Measurements from ENCODE around the gene ADAMTS14.

Gene ADAMTS14

DNA sequence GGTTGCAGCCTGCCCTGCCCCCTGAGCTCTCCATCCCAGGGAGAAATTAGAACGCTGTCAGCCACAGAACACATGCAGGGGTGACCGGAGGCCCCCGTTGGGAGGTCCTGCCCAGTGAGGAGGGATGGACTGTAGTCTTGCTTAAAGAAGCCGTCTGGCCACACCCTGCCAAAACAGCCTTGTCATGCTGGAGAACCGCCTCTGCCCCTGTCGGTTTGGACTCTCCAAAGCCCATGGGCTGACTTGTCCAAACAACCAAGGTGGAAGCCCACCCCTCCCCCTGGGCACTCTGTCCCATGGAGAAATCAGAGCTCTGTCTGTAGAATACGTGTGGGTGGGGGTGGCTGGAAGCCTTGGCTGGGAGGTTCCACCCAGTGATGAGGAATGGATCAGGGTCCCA lies 125.5 kb downstream of the ADAMTS14 start:
- no peak for DNase-seq

DNA sequence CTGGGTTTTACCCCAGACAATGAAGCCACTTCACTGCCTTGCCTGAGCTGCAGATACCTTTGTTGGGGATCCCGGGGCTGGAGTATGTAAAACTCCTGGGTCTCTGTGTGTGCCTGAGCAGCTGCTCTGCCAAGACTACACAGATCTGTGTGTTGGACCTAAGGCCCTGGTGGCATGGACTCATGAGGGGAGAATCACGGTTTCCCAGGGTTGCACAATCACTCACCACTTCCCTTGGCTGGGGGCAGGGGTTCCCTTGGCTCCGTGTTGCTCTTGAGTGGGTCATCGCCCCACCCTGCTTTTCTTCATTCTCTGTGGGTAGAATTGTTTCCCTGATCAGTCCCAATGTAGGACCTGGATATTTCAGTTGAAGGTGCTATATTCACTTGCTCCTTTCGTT lies 126.8 kb downstream of the ADAMTS14 start:
- DNase-seq: no peak

DNA sequence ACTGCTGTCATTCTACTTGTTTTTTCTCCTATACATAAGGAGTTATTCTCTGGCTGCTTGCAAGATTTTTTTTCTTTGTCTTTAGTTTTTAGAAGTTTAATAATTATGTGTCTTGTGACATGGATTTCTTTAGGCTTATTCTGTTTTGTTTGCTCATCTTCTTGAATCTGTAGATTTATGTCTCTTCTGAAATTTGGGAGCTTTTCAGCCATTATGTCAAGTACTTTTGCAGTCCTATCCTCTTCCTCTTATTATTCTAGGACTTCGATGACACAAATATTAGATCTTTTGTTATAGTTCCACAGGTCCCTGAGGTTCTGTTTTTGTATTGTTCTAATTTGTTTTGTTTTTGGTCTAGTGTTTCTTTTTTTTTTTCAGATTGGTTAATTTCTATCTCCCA lies 129.5 kb downstream of the ADAMTS14 start:
- no peak for DNase-seq

DNA sequence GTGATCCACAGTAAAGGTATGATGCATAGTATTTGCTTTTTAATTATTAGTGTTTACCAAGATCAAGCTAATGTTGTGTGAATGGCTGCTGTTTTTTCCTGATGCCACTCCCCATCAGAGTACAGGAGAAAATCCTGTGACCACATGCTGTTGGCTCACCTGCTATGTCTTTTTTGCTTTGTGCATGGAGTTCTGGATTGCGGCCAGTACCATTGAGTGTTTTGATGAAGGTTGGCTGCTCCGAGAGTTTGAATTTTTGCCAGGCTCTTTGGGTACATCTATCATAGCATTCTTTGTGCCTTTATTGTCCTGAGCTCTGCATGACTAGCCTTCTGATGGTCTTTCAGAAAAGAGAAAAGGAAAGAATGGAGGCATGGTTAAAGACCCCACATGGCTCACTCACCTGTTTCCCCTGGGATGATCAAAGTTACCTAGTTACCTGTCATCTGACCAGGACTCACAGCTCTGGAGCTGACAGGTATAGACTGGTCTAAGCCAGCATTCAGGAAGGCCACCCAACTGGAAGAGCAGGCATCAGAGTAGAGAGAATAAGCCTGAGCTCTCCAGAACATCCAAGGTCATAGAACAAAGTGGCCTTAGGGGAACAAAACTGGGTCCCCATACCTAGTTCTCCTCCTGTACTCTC lies 131.6 kb downstream of the ADAMTS14 start:
- DNase-seq: peak; percentile 90

DNA sequence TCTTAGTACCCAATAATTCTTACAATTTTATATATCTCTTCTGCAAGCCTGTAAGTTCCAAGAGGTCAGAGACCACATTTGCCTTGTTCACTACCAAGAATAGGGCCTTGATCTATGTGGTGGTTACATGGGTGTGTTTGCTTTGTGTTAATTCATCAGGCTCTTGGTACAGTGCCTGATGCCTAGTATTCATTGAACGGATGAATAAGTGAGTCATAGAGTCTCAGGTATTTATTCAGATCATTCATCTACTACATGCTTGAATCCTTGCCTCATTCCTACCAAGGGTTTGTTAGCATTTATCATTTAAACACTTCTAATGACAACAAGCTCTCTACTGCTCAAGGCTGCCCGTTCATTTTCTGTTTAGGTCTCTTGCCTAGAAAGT lies 132.1 kb downstream of the ADAMTS14 start:
- DNase-seq: peak; percentile 60

- no peak for DNase-seq
Observed at GRCh38 chr10:70805619-70806215, 133.4 kb downstream of the ADAMTS14 start.

- no peak for DNase-seq
Observed at GRCh38 chr10:70806841-70807240, 134.5 kb downstream of the ADAMTS14 start.

DNA sequence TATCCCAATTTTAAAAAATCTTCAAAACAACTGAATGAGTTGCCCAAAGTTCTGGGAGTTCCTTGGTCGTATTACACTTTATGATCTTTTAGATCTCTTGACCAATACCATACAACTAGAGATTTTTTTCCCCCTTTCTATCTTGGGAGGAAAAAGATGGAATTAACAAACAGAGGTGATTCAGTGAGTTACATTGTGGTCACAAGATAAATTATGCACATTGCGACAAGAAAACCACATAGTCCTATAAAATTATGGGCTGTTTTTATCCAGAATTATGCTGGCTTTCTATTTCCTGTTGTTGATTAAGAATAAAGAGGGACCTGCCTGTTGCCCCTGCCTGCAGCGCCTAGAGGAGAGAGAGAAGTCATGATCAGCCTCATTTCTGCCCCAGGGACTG lies 135.2 kb downstream of the ADAMTS14 start:
- DNase-seq: no peak

GRCh38 chr10:70809011-70809611 lies 136.8 kb downstream of the ADAMTS14 start:
- DNase-seq: no peak

DNA sequence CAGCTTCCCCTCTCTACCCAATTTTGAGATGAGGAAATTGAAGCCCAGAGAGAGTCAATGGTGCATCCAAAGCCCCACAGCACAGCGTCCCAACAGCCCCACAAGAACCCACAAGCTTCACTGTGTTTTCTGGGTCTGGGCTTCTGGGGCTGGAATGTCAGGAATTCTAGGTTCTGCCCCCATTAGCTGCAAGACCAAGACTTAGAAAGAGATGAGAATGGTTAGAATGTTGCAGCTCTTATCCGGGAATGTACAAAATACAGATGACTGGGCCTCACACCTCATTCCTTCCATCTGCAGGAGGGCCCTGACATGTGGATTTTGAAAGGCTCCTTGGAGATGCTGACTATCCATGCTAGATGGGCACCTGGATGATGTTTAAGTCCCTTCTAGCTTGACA lies 137.4 kb downstream of the ADAMTS14 start:
- DNase-seq: no peak

- DNase-seq: no peak
Observed at GRCh38 chr10:70810967-70811366, 138.7 kb downstream of the ADAMTS14 start.

DNA sequence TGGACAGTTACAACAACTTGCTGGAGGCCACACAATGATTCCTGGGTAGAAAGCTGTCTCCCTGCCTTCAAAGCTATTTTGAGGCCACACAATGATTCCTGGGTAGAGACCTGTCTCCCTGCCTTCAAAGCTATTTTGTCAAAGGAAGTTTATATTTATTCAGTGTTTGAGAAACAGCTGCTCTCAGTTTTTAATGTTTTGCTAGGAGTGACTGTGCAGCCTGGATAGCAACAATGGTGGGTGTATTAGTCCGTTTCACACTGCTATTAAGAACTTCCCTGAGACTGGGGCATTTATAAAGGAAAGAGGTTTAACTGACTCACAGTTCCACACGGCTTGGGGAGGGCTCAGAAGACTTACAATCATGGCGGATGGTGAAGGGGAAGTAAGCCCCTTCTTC lies 139.6 kb downstream of the ADAMTS14 start:
- no peak for DNase-seq

Measured in NCI-H2029 (cell line).